Neural progenitor cell (in vitro differentiated cells): ENCODE data around the gene COX8C. TPM values are rescaled to one million over a fixed set of nuclear protein-coding genes. Genes with fewer than 3 reads are reported as not detected.
"Not testable (repeated sequence)": the region's sequence is repeated elsewhere in the genome, so short reads cannot be mapped to it uniquely, and the experiment has no call there.

ENCODE experiments used
- DNase-seq: peaks from one replicate; pipeline ENCODE4 v3.0.0-alpha.2; 2016; ENCODE audit warnings: low spot score
- H2AFZ ChIP-seq: fragments of 200-600 bp; sonication (generic); replicated peaks from 2 replicates; pipeline ENCODE4 v1.6.1; 2016; ENCODE audit warnings: antibody characterized with exemption
- H3F3A ChIP-seq: fragments of 200-600 bp; sonication (generic); 2 replicates; pipeline ENCODE4 v1.6.1; 2016; ENCODE audit warnings: antibody characterized with exemption, low read depth
- H3K27ac ChIP-seq: fragments of 200-600 bp; sonication (generic); 2 replicates; pipeline ENCODE4 v1.5.1; 2016; ENCODE audit warnings: mild to moderate bottlenecking
- H3K27me3 ChIP-seq: fragments of 200-600 bp; sonication (generic); 2 replicates; pipeline ENCODE4 v1.6.1; 2016; ENCODE audit warnings: mild to moderate bottlenecking, moderate library complexity
- H3K36me3 ChIP-seq: fragments of 200-600 bp; sonication (generic); 2 replicates; pipeline ENCODE4 v1.5.1; 2016
- H3K4me1 ChIP-seq: fragments of 200-600 bp; sonication (generic); 2 replicates; pipeline ENCODE4 v1.6.1; 2016; ENCODE audit warnings: mixed run types
- H3K4me2 ChIP-seq: fragments of 200-600 bp; sonication (generic); 2 replicates; pipeline ENCODE4 v1.6.1; 2016
- H3K4me3 ChIP-seq: fragments of 200-600 bp; sonication (generic); 2 replicates; pipeline ENCODE4 v1.5.1; 2016
- H3K79me2 ChIP-seq: fragments of 200-600 bp; sonication (generic); 2 replicates; pipeline ENCODE4 v1.6.1; 2016; ENCODE audit warnings: low read depth
- H3K9ac ChIP-seq: fragments of 200-600 bp; sonication (generic); 2 replicates; pipeline ENCODE4 v1.6.1; 2016
- H3K9me3 ChIP-seq: fragments of 200-600 bp; sonication (generic); 2 replicates; pipeline ENCODE4 v1.5.1; 2016; ENCODE audit warnings: low read depth
- H4K20me1 ChIP-seq: fragments of 200-600 bp; sonication (generic); 2 replicates; pipeline ENCODE4 v1.6.1; 2016; ENCODE audit warnings: low read depth
- H3K27ac Mint-ChIP-seq: 3 replicates; pipeline ENCODE4 v1.8.0; 2021; ENCODE audit warnings: mixed read lengths
- H3K27me3 Mint-ChIP-seq: 2 replicates; pipeline ENCODE4 v1.8.0; 2022; ENCODE audit warnings: low read depth, mild to moderate bottlenecking, inconsistent platforms, moderate library complexity, mixed read lengths; ENCODE audit not compliant: insufficient read depth
- H3K36me3 Mint-ChIP-seq: 3 replicates; pipeline ENCODE4 v1.8.0; 2021; ENCODE audit warnings: mixed read lengths
- H3K4me1 Mint-ChIP-seq: 3 replicates; pipeline ENCODE4 v1.8.0; 2021; ENCODE audit warnings: mixed read lengths
- H3K4me3 Mint-ChIP-seq: 3 replicates; pipeline ENCODE4 v1.8.0; 2021; ENCODE audit warnings: mild to moderate bottlenecking, moderate library complexity, mixed read lengths
- H3K9me3 Mint-ChIP-seq: 3 replicates; pipeline ENCODE4 v1.8.0; 2020; ENCODE audit warnings: mixed read lengths
- CTCF ChIP-seq: fragments of 200-600 bp; sonication (generic); IDR thresholded peaks from 2 replicates; pipeline ENCODE4 v1.5.1; 2017; ENCODE audit warnings: antibody characterized with exemption, mild to moderate bottlenecking
- EZH2 ChIP-seq: fragments of 200-600 bp; sonication (generic); IDR thresholded peaks from 2 replicates; pipeline ENCODE4 v1.6.1; 2017; ENCODE audit warnings: antibody characterized with exemption, mild to moderate bottlenecking, moderate library complexity
- EZH2phosphoT487 ChIP-seq: fragments of 200-600 bp; sonication (generic); IDR thresholded peaks from 2 replicates; pipeline ENCODE4 v1.6.1; 2017; ENCODE audit warnings: antibody characterized with exemption
- total RNA-seq: library from RNA; depleted of rRNA; stranded (reverse); fragments of >200 nt; gene quantifications from 2 replicates; pipeline ENCODE4 v1.2.3, GENCODE V29; 2015; ENCODE audit warnings: low replicate concordance

COX8C gene
- total RNA-seq, 1 donor from 2014 or later = not detected

- no peak overlapping the region for H2AFZ ChIP-seq
- H3K9me3 ChIP-seq = no peaks in the 10 kb centered on the region
- H3K4me2 ChIP-seq = no peak overlapping the region
- DNase-seq = no peak
- Mint-ChIP-seq H3K4me3 (no peak overlapping the region), H3K27ac (no peak overlapping the region), H3K9me3 (peaks cover 8% of the 10 kb centered on the region), H3K4me1 (peaks cover 14% of the 10 kb centered on the region), H3K27me3 (no peaks in the 10 kb centered on the region), H3K36me3 (peaks cover 2% of the 10 kb centered on the region)
- peaks cover 23% of the 10 kb centered on the region for H3K4me1 ChIP-seq
- no peaks in the 10 kb centered on the region for H3K79me2 ChIP-seq
- H3K27ac ChIP-seq = no peak overlapping the region
- H3F3A ChIP-seq = peaks cover 25% of the 10 kb centered on the region
- H3K36me3 ChIP-seq = peaks cover 7% of the 10 kb centered on the region
- no peak for TF ChIP-seq CTCF
- TF ChIP-seq EZH2phosphoT487 = no peak
- no peak for TF ChIP-seq EZH2
- H3K27me3 ChIP-seq = no peaks in the 10 kb centered on the region
- no peak overlapping the region for H3K9ac ChIP-seq
- no peak overlapping the region for H3K4me3 ChIP-seq
- H4K20me1 ChIP-seq = no peaks in the 10 kb centered on the region
These were observed 1.3 kb downstream of the COX8C start for GRCh38 chr14:93348292-93348691.

- H3K36me3 Mint-ChIP-seq, H3K9me3 Mint-ChIP-seq, H3K9me3 ChIP-seq: not testable (repeated sequence)
These were observed 7.9 kb downstream of the COX8C start for GRCh38 chr14:93354873-93355272.

GRCh38 chr14:93368996-93369712 lies 22.2 kb downstream of the COX8C start:
- H3K27ac ChIP-seq = no peak overlapping the region
- no peaks in the 10 kb centered on the region for H3F3A ChIP-seq
- no peaks in the 10 kb centered on the region for H3K79me2 ChIP-seq
- H3K36me3 ChIP-seq = no peaks in the 10 kb centered on the region
- TF ChIP-seq EZH2phosphoT487 = no peak
- no peak for TF ChIP-seq CTCF
- TF ChIP-seq EZH2 = no peak
- Mint-ChIP-seq H3K4me3 (no peak overlapping the region), H3K36me3 (no peaks in the 10 kb centered on the region), H3K9me3 (no peaks in the 10 kb centered on the region), H3K27ac (no peak overlapping the region), H3K27me3 (no peaks in the 10 kb centered on the region), H3K4me1 (peaks cover 2% of the 10 kb centered on the region)
- H3K4me3 ChIP-seq = no peak overlapping the region
- DNase-seq = no peak
- H4K20me1 ChIP-seq = no peaks in the 10 kb centered on the region
- H3K4me1 ChIP-seq = no peaks in the 10 kb centered on the region
- no peak overlapping the region for H3K4me2 ChIP-seq
- no peak overlapping the region for H3K9ac ChIP-seq
- no peaks in the 10 kb centered on the region for H3K27me3 ChIP-seq
- no peak overlapping the region for H2AFZ ChIP-seq
- H3K9me3 ChIP-seq = no peaks in the 10 kb centered on the region

More at GRCh38 chr14:93354873-93355272, 7.9 kb downstream of the COX8C start:
- not testable (repeated sequence) for H3K9ac ChIP-seq, H3K27me3 ChIP-seq, H3K4me1 Mint-ChIP-seq, H3K4me2 ChIP-seq, H3K4me3 ChIP-seq, H3K27me3 Mint-ChIP-seq, H3K36me3 ChIP-seq, H2AFZ ChIP-seq, H3K27ac ChIP-seq, H4K20me1 ChIP-seq, DNase-seq, H3K4me1 ChIP-seq, H3K27ac Mint-ChIP-seq, H3K4me3 Mint-ChIP-seq, H3F3A ChIP-seq, H3K79me2 ChIP-seq

GRCh38 chr14:93369713-93370266 lies 22.8 kb downstream of the COX8C start:
- no peak for TF ChIP-seq EZH2phosphoT487
- no peak for TF ChIP-seq CTCF
- TF ChIP-seq EZH2 = no peak
- Mint-ChIP-seq H3K36me3 (no peaks in the 10 kb centered on the region), H3K4me3 (no peak overlapping the region), H3K4me1 (peaks cover 2% of the 10 kb centered on the region), H3K27ac (no peak overlapping the region), H3K27me3 (no peaks in the 10 kb centered on the region), H3K9me3 (no peaks in the 10 kb centered on the region)
- no peaks in the 10 kb centered on the region for H3K79me2 ChIP-seq
- no peaks in the 10 kb centered on the region for H3K4me1 ChIP-seq
- no peak overlapping the region for H3K27ac ChIP-seq
- no peak overlapping the region for H3K9ac ChIP-seq
- DNase-seq = no peak
- no peaks in the 10 kb centered on the region for H3K27me3 ChIP-seq
- H3K4me2 ChIP-seq = no peak overlapping the region
- no peaks in the 10 kb centered on the region for H3K9me3 ChIP-seq
- H2AFZ ChIP-seq = no peak overlapping the region
- no peaks in the 10 kb centered on the region for H4K20me1 ChIP-seq
- no peaks in the 10 kb centered on the region for H3F3A ChIP-seq
- no peaks in the 10 kb centered on the region for H3K36me3 ChIP-seq
- no peak overlapping the region for H3K4me3 ChIP-seq
